ENCODE results near the gene CYTH3.

The CYTH3 gene

DNA sequence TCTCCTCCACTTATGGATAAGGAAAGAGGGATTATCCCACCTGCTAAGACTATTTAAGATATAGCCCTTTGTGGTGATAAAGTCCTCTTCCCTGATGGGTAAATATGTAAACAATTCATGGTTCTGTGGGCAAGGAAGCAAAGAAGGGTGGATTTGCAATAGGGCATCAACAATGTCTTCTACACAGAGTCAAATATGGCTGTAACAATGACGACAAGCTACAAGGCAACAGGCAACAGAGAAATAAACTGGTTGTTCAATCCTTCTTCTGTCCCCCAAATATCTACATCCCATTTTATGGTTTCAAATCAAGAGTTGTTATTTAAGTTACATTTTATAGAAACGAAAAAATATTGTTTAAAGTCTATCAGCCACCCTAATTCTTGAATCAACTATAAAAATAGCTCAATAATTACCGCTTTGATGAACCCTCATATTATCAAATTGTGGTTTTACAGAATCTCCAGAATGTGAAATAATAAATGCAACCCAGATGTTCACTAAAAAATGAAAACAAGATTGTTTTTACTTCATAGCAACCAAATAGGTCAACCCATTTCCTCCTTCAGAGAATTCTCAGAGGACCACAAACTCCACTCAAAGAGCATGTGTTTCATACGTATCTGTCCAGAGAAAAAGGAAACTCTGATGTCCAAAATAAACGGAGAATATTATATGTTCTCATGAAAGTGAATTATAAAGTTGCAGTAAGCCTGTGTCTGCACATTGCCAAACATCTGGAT, 13.8 kb downstream of the CYTH3 start:
- in situ Hi-C loops (cut with HindIII; ENCODE audit: low sequenced_read_pairs) = no loop called here

DNA sequence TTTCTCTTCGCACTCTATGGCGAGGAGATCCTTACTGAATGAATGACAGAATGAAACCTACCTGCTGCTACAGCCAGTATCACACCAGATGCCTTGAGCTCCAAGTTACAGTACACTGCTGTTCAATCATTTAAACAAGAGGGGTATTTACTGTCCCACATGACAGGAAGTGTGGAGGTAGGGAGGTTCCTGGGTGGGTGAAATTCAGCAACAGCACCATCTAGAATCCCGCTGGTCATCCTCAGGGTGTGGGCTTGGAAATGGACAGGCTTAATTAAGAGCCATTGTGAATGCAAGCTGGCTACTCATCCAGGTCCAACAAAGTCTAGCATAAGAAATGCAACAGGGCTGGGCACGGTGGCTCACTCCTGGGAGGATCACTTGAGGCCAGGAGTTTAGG, 14.7 kb downstream of the CYTH3 start:
- in situ Hi-C loops (cut with HindIII; ENCODE audit: low sequenced_read_pairs) = no loop called here

DNA sequence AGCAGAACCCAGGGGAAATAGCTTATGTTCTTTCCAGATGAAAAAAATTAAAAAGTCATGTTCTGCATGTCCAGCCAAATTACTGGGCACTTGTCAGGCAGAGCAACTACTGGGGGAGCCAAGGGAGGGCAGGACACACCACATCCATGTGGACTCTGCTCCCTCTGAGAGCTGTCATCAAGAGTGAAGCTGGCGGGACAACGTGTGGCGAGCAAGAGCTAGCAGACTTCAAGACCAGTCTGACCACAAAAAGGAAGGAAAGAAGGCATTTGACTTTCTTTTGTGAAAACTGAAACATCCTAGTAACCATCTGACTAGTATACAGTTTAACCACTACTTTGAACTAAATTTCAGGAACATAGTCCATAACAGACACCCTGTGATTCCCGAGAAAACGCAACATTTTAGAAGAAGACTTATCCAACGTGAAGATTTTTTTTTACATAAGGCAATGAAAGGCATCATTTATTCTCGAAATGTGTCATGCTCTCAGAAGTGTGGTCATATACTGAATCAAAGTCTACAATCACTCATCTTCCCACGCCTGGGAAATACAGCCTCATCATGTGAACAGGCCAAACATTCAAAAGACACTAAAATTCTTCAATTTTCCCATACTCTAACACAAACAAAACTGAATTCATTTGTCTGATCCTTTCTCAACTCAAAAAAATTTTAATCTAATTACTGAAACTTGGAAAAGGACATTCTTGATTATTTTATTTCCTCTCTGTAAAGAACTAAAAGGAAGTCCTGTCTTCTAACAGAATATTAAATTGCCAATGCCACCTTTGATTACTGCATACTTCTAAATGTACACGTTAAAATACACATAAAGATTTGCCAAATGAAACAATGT, 15.5 kb downstream of the CYTH3 start:
- in situ Hi-C loops (cut with HindIII; ENCODE audit: low sequenced_read_pairs) = no loop called here

DNA sequence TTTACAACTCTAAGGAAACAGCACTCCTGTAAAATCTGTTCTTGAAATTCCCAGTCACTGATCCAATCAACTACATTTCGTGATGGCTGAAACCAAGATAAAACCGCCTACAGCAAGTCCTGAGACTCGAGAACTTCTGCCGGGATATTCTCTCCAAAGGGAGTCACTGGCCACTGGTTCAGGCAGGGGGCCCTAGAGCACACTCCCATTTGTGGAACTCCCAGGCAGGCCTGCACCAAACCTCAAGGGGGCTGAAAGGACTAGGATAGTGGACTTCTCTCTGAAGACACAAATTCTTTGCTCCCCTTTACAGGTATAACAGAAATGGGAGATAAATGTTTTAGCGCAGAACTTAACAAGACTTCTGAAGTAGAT, 16.3 kb downstream of the CYTH3 start:
- in situ Hi-C loops (cut with HindIII; ENCODE audit: low sequenced_read_pairs) = no loop called here

DNA sequence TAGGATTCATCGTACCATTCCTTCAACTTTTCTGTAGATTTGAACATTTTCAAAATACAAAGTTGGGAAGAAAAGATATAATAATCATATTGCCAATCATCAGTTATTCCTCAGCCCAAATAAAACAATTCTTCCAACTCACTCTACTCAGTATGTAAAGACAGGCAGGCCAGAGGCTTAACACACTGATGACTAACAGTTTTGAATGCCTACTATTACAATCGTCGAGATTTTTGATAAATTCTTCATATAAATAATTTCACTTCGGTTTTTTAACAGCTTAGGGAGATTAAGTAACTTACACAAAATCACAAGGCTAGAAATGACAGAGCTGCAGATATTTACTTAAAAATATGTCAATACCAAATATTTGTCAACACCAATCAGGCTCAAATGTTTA, 17.6 kb downstream of the CYTH3 start:
- in situ Hi-C loops (cut with HindIII; ENCODE audit: low sequenced_read_pairs) = no loop called here

DNA sequence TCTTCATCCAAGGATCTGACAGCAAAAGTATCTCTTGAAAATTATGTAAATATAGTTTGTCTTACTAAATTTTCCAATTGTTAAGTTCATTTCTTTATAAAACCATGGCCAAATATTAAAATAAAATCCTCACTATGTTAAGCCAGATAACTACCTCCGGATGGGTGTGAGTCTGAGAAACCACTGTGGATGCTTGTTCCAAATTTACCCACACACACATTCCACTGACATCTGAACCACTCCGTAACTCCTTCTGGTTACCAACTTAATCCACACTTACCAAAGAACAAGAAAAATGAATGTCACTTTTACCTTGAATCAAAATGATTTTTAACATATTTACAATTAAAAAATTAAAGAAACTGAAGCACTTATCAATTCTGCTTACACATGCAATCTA, 19.7 kb downstream of the CYTH3 start:
- in situ Hi-C loops (cut with HindIII; ENCODE audit: low sequenced_read_pairs) = no loop called here

DNA sequence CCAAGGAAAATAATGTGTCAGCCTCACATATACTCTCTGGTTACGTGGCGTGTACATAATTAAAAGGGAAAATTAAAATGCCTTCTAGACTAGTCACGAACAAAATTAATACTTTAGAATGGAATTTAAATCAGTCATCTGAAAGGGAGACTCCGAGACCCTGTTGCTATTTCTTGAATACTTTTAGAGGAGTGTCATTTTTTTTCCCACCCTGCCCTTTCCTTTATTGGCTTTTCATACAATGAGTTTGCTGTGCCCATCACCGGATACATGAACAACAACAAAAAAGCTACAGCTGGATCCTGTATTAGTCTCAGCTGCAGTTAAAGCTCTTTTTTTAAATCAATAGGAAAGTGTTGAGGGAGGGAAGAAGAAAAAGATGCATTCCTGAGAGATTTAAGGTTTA, 20.1 kb downstream of the CYTH3 start:
- in situ Hi-C loops (cut with HindIII; ENCODE audit: low sequenced_read_pairs) = no loop called here

DNA sequence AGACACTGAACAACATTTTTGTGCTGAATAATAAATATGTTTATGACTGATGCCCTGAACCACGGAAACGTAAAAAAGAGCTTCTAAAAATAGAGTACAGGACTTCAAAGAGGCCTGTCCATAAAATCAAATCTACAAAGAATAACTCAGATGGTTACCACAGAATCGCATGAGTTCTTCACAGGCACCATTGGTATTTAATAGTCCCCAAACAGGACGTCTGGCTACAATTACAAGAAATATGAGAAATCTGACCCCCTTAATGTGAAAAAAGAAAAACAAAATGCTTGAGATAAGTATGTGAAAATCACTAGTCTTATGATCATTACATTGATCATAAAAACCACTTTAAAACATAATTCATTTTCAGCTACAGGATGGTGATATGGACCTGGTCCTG, 20.8 kb downstream of the CYTH3 start:
- in situ Hi-C loops (cut with HindIII; ENCODE audit: low sequenced_read_pairs) = no loop called here

DNA sequence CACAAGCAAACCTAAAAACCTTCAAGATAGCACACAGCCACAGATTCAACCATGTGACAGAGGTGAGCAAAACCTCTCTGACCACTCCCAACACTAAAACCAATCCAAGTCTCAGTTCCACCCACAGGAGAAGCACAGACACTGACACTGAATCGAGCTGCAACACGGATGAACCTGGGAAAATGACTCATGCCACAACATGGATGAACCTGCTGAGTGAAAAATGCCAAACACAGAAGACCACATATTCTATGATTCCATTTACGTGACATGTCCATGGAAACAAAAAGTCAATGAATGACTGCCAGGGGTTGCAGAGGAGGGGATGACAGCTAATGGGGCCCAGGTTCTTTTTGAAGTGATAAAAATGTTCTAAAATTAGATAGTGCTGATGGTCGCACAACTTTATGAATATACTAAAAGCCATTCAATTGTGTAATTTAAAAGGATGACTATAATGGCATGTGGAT, 22.0 kb downstream of the CYTH3 start:
- in situ Hi-C loops (cut with HindIII; ENCODE audit: low sequenced_read_pairs) = no loop called here

DNA sequence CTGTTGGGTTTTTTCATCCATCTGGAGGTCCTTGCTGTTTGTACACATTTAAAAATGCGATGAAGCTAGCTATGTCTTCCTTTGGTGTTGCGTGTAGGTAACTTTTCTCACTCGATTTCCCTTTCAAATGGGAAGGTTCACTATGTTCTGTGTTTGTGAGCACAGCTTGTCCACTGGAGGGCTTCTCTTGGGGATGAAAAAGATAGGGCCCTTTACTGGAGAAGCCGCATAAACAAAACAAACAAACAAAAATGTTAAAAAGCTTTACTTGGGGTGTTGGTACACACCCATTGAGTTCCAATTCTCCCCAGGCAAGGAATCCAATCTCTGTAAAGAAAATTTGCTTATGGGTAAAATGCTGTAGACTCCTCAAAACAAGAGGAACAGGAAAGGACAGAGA, 23.4 kb downstream of the CYTH3 start:
- in situ Hi-C loops (cut with HindIII; ENCODE audit: low sequenced_read_pairs) = loop anchor here (5.0 kb wide), 1 partner anchor 68 kb away; no protein-coding TSS in a partner anchor

DNA sequence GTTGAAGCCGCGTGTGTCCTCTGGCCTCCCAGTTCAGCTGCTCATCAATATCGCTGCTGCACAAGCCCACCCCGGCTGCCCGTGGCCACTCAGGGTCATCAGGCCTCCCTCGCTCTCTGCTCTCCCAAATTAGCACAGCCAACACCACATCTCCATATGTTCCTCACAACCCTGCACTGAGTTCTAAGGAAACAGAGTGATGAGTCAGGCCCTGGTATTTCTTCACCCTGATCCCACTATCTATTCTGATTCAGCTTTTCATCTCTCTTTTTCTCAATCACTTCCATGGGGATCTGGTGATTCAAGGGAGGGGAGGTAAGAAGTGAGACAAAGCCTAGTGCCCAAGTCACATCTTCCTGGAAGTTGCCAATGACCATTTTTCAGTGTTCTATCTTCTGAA, 23.8 kb downstream of the CYTH3 start:
- in situ Hi-C loops (cut with HindIII; ENCODE audit: low sequenced_read_pairs) = loop anchor here (5.0 kb wide), 1 partner anchor 69 kb away; no protein-coding TSS in a partner anchor

DNA sequence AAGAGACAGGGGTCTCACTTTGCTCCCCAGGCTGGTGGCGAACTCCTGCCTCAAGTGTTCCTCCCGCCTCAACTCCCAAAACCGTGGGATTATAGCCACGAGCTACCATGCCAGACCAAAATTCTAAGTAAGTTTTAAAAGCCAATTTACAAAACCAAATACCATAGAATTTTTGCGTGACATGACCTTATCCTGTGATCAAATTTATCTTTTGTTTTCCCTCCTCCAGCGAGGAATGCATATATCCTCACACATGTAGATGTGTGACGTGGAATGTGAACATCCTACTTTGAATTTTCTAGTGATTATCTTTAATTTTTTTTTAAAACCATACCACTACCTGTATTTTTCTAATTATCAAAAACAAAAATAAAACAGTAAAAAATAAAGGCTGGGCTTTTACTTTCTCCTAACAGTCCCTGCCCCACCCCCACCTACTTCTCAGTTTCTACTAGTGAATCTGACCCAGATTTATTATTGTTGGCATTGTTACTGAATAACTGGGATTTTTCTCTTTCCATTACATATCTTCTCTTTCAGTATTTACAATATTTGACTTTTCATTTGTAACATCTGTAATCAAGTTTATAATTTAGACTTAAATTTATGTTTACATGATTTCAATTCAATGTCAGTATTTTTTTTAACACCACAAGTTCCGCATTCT, 26.0 kb downstream of the CYTH3 start:
- in situ Hi-C loops (cut with HindIII; ENCODE audit: low sequenced_read_pairs) = loop anchor here (5.0 kb wide), 1 partner anchor 71 kb away; no protein-coding TSS in a partner anchor

DNA sequence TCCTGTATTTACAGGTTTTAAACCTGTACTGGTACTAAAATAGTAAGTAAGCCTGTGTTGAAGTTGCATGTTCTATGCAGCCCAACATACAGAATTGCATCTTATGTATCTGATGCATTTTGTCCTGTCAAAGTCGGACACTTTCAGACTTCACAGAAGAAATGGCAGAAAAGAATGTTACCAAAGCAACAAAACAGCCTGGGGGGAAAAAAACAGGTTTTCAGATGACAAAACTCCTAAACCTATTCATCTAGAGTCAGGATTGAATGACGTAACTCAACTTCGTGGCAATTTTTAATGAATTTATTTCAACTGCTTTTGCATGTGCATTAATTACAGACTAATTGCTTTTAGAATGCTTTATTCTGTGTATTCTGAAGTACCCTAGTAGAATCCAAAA, 28.4 kb downstream of the CYTH3 start:
- in situ Hi-C loops (cut with HindIII; ENCODE audit: low sequenced_read_pairs) = no loop called here

DNA sequence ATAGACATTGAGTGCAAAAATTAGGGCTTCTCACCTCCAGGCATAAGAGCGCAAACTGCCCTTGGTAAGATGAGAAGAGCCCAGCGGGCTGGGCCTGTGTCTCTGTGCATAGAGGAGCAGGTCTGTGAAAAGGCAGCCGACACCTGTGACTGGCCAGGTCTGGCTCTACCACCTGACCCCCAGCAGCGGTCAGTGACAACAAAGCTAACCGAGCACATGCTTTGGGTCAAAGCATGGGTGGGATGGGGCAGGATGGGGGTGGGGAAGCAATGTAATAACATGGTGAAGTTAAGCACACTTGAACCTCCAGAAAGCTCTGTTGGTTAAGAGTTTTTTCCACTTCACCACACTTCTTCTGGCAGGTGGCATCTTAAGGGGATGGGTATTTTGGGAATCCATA, 29.3 kb downstream of the CYTH3 start:
- in situ Hi-C loops (cut with HindIII; ENCODE audit: low sequenced_read_pairs) = no loop called here

DNA sequence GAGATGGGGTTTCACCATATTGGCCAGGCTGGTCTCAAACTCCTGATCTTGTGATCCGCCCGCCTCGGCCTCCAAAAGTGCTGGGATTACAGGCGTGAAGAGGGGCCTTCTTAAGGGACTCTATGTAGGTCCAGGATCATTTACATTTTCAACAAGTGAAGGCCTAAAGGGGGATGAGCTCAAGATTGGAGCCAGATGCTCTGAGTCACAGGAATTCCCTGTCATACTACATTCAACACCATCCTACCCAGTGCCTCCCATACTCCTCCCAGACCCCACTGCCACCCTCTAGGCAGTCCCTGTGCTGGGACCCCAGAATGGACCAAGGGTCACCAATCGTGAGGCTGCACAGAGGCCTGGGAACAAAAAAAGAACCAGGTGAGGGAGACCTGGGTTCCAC, 29.9 kb downstream of the CYTH3 start:
- in situ Hi-C loops (cut with HindIII; ENCODE audit: low sequenced_read_pairs) = no loop called here

DNA sequence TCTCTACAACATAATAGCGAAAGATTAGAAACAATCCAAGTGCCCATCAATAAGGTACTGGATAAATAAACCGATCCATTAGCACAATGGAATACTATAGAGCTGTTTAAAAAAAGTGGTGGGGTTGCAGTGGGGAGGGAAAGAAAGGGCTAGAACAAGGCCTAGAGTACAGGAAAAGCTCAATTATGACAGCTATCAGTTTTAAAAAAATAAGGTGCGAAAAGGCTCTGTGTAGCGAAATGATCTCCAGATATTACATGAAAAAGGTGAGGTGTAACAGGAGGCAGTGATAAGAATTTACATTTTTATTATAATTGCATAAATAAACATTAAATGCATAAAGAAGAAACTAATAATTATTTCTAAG, 30.8 kb downstream of the CYTH3 start:
- in situ Hi-C loops (cut with HindIII; ENCODE audit: low sequenced_read_pairs) = no loop called here

DNA sequence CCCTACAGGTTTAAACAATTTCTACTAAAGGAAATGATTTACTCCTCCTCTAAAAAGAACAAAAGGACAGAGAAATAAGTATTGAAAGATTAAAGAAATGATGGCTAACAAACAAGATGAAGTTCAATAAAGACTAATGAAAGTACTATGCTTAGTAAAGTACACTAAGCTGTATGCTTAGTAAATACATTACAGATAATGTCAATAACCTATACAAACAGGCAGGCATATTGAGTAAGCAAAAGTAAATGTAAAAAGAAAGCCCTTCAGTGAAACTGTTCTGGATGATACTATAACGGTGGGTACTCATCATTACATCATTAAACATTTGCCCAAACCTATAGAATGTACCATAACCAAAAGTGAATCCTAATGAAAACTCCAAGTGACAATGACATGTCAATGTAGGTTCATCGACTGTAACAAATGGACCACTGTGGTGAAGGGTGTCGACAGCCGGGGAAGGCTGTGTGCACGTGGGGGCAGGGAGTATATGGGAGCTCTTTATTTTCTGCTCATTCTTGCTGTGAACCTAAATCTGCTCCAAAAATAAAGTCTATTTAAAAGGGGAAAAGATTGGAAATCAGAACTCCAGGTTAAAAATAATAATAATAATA, 34.0 kb downstream of the CYTH3 start:
- in situ Hi-C loops (cut with HindIII; ENCODE audit: low sequenced_read_pairs) = no loop called here

DNA sequence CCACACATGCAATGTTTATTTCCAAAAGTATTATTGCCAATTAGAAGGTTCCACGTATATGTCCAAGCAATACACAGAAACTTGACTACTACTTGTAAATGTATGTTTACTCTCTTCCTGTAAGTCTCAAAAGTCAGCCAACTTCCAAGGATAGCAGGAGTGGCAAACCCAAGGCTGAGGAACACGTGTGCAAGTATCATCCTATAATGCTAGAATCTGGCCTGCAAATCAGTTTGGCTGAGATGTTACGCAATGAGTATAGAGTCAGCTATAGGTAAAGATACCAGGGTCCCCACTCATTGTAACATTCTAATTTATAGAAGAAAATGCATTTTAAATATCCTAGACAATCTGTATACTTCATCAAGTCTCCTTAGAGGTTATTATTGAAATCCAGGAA, 34.7 kb downstream of the CYTH3 start:
- in situ Hi-C loops (cut with HindIII; ENCODE audit: low sequenced_read_pairs) = no loop called here

DNA sequence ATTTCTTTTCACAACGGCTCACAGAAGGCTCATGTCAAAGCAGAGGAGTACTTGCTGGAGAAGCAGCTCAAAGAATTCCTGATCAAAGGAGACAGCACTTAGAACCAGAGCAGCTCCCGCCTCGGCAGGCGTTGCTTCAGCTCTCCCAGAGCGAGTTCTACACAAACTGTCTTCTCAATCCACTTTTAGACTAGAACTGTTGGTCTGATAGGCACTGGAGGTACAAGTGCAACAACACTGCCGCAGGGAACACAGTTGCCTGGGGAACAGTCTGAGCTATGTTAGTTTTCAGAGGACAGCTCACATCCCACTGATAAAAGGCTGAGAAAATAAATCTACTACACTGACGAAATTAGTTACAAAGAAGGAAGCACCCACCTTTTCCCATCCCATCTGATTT, 35.4 kb downstream of the CYTH3 start:
- in situ Hi-C loops (cut with HindIII; ENCODE audit: low sequenced_read_pairs) = no loop called here

DNA sequence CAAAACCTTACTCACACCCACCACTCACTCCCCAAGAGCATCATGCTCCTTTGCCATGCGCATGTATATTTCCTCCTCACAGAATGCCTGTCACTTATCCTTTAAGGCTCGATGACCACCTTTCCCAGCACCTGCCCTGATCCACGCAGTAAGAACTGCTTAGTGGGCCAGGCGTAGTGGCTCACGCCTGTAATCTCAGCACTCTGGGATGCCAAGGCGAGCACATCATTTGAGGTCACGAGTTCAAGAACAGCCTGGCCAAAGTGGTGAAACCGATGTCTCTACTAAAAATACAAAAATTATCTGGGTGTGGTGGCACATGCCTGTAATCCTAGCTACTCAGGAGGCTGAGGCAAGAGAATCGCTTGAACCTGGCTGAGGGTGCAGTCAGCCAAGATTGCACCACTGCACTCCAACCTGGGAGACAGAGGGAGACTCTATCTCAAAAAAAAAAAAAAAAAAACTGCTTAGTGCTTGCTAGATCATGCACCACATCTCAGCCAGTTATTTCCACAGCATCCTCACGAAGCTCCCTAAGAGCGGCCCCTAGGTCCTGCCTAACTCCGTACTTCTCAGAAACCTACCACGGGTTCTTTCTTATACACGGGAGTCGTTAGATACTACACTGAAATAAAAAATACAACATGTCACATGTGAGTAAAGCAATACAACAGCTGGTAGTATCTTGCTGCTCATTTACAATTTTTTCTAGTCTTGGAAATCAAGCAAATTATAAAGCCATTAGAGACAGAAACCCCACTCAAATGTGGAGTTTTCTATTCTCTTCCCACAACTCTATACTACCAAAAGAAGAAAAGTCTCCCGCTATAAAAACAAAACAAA, 37.2 kb downstream of the CYTH3 start:
- in situ Hi-C loops (cut with HindIII; ENCODE audit: low sequenced_read_pairs) = no loop called here

All from endothelial cell of hepatic sinusoid (primary cell).